Measurements from ENCODE around the gene SETD3.

SETD3 gene

GRCh38 chr14:99497341-99497740 lies 16.7 kb upstream of the SETD3 start:
- no peak for DNase-seq

GRCh38 chr14:99484106-99484505 lies 3.4 kb upstream of the SETD3 start:
- no peak for DNase-seq

- peak; percentile 38 for DNase-seq
These were observed 1.1 kb upstream of the SETD3 start for GRCh38 chr14:99481745-99482099.

- DNase-seq, result peak; percentile 100
These were observed 472 bp upstream of the SETD3 start, which contains the start of gene CCNK for GRCh38 chr14:99480917-99481744. TSS of gene CCNK (plus strand) at chr14:99481409. CDS start at chr14:99492678, 11,269 bp downstream.

- DNase-seq, result no peak
These were observed 1.3 kb downstream of the SETD3 start for GRCh38 chr14:99479160-99479905.

- DNase-seq, result no peak
These were observed 2.5 kb downstream of the SETD3 start for GRCh38 chr14:99478128-99478527.

GRCh38 chr14:99476864-99477263 lies 3.8 kb downstream of the SETD3 start:
- no peak for DNase-seq

- peak; percentile 25 for DNase-seq
These were observed 5.0 kb downstream of the SETD3 start for GRCh38 chr14:99475660-99476059.

GRCh38 chr14:99475179-99475578 lies 5.5 kb downstream of the SETD3 start:
- peak; percentile 15 for DNase-seq

GRCh38 chr14:99473458-99473857 lies 7.2 kb downstream of the SETD3 start:
- DNase-seq, result no peak

- no peak for DNase-seq
These were observed 7.7 kb downstream of the SETD3 start for GRCh38 chr14:99472937-99473336.

- DNase-seq, result no peak
These were observed 8.9 kb downstream of the SETD3 start for GRCh38 chr14:99471731-99472130.

- DNase-seq, result no peak
These were observed 11.6 kb downstream of the SETD3 start for GRCh38 chr14:99468836-99469592.

- DNase-seq, result no peak
These were observed 12.6 kb downstream of the SETD3 start for GRCh38 chr14:99468081-99468480.

- DNase-seq, result no peak
These were observed 13.2 kb downstream of the SETD3 start for GRCh38 chr14:99467336-99468078.

- no peak for DNase-seq
These were observed 13.9 kb downstream of the SETD3 start for GRCh38 chr14:99466758-99467157.

- DNase-seq, result no peak
These were observed 15.4 kb downstream of the SETD3 start for GRCh38 chr14:99465288-99465687.

- DNase-seq, result no peak
These were observed 16.7 kb downstream of the SETD3 start for GRCh38 chr14:99463974-99464373.

- DNase-seq, result no peak
These were observed 18.4 kb downstream of the SETD3 start for GRCh38 chr14:99462210-99462609.

- no peak for DNase-seq
These were observed 19.1 kb downstream of the SETD3 start for GRCh38 chr14:99461411-99462085.

GRCh38 chr14:99460793-99461192 lies 19.9 kb downstream of the SETD3 start:
- DNase-seq, result no peak
